GM19467 (cell line): Measurements from ENCODE around the gene TAGLN.

Experiments used
- ATAC-seq: cut with Tn5 transposase; IDR thresholded peaks from one replicate; pipeline ENCODE4 v1.9.1; 2021; ENCODE audit warnings: mild to moderate bottlenecking, moderate library complexity; ENCODE audit not compliant: unreplicated experiment

Gene TAGLN

DNA sequence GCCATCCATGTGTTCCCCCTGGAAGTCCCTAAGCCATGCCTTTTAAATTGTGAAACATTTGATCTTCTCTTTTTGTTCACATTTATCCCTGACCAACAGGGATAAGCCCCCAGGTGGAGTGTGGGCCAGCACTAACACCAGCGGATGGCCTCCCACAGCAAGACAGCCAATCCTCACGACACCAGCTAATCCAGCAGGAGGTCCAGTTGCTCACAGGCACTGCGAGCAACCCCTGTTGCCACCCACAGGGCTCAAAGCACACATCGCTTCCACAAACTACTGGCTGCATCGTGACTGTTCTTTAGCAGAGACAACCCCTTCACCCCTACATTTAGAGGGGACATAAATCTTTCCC, 30.7 kb downstream of the TAGLN start:
- no peak for ATAC-seq

DNA sequence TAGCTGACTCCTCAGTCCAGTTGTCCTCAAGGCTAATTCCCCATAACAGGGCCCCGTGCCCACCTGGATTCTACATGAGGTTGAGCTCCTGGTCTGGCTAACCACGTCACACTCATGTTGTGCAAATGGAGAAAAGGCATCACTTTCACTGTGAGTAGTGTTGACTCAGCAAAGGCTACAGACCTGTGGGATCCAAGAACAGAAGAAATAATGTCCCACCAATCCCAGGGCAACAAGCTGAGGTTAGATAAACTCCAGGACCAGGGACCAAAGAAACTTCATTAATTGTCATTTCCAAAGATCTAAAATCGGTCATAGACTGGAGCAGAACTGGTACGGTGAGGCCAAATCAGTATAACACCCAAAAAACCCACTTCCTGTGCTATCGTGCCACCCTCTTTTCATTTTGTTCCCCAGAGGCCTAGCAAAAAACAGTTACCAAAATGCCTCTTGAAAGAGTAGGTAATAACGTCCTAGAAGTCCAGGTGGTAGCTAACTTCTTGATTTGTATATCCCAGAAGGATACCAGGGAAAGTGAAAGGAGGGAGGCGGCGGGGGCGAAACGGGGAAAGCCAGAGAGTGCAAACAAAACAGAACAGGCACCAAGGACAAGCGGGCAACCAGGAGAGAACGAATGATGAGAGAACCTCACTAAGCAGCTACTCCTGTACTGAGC, 31.3 kb downstream of the TAGLN start:
- no peak for ATAC-seq

DNA sequence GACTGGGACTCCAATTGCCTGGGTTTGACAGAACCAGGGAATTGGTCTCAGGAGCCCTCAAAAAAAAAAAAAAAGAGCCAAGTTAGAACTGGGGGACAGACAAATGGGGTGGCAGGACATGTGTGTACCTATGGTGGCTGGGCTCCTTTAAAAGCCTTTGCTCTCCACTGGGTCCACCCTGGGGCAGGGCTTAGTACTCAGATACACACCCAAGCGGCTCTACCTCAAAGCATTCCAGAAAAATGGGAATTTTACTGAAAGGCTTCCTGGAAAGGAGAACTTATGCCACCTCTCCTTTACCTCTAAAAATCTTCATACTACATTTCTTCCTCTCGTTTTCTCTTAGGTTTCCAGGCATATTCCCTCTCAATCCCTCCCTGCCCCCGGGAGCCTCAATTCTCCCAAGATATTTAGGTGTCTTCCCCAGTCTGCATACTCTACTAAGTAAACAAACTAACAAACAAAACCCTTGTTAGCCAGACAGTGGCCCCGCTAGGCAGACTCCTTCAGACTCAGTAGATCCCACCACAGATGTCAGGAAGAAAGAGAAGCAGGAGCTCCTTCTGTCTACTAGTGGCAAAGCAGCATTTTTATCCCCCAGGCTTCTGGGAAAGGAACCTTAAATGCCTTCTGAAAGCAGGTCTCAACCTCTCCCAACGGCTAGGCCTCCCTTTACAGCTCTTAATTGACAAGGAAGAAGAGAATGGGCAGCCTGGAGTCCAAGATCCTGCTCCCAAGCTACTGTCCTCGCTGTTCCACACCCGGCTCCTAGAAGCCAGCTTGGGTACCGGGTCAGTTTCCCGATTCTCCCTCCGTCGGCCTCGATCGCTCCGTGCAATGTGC, 32.0 kb downstream of the TAGLN start:
- no peak for ATAC-seq

DNA sequence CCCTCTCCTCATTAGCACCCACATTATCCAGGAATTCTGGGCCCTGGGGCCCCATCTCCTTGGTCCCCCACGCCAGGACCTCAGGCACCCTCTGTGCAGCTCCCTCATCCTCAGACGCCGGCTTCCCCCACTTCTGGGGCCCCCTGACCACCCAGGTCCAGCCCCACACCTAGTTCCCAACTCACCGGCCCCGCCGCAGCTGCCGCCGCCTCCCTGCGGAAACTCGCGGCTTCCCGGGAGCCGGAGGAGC, 32.6 kb downstream of the TAGLN start, which contains the start of gene PCSK7:
PCSK7 (minus strand) TSS at position 232 of the 250 bp plus-strand sequence. CDS start 2,229 bp downstream, outside the sequence.
- no peak for ATAC-seq

DNA sequence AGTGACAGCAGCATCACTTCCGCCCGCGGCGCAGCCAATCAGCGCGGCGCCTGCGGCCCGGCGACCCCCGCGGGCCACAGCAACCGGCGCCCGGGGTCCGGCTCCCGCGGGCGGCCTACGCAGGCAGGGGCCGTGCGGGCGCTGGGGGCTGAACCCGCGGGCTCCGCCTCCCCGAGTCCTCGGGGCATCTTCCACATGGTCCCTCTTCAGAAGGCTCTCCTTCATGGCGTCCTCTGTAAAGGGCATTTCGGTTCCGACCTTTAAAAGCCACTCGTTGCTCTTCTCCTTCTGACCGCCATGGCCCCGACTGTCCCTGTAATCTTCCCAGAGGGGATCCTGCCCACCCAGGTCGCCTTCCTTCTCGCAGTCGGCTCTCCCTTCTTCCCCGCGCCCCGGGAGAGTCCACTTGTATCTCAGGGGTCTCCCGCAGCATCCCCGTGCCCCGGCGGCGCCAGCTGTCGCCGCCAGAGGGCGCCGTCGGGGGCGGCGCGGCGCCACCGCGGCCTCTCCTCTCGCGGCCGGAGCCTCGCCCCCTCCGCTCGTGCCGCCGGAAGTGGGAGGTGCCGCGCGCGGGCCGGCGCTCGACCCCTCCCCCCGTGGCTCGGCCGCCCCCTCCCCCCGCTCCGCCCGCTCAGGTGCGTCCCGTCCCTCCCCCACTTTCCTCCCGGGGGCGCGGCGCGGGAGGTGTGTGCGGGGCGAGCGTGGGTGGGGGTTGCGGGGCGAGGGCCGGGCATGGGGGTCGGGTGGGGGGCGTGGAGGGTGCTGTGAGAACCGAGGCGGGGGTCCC, 33.1 kb downstream of the TAGLN start, which contains the start of gene RNF214:
RNF214 (plus strand) TSS at position 580 of the 787 bp plus-strand sequence. CDS start 1,602 bp downstream, outside the sequence.
- ATAC-seq, result peak; percentile 75

DNA sequence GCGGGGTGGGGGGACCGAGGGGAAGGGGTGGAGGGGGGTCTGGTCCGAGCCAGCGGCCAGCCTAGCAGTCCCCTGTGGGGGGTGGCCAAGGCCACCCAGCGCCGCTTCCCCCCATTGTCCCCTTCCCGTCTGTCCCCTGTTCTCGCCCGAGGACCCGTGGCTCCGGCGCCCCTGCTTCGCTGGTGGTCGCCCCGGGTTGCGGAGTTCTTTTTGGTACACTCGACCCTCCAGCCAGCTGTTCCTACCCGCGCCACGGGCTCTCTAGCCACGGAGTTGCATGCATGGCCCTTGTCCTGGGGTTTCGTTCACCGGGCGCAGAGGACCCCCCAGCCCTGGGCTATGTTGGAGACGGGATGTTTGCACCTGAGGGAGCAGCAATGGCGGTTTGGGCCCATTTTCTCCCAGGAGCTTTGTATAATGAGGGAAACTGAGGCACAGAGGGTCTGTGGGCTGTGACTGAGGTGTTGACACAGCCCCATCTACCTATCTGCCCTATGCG, 33.8 kb downstream of the TAGLN start:
- no peak for ATAC-seq

DNA sequence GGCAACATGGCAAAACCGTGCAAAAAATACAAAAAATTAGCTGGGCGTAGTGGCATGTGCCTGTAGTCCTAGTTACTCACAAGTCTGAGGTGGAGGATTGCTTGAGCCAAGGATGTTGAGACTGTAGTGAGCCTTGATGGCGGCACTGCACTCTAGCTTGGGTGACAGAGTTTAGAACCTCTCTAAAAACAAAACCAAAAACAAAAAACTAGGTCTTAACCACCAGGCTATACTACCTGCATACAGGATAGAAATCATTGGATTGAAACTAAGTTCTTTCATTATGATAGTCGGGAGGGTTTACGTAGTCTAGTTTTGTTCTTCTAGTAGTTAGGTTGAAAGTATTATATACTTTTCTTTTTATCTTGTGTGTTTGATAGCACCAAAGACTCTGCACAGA, 39.1 kb downstream of the TAGLN start:
- no peak for ATAC-seq

DNA sequence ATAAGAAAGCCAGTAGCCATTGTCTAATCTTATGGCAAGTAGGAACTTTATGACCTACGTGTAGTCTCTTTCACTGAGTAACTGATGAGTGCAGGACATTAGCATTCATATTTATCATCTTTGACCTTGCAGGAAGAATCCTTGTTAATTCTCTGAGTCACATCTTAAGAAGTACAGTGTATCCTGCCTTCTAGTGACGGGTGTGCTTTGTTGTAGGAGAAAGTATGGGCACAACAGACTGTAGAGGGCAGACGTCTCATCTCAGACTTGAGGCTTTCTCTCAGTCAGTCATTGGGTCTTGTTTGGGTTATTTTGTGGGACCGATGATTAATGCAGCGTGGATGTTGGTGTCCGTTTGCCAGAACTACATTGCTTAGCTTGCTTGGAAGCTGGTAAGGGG, 40.1 kb downstream of the TAGLN start:
- ATAC-seq, result no peak

DNA sequence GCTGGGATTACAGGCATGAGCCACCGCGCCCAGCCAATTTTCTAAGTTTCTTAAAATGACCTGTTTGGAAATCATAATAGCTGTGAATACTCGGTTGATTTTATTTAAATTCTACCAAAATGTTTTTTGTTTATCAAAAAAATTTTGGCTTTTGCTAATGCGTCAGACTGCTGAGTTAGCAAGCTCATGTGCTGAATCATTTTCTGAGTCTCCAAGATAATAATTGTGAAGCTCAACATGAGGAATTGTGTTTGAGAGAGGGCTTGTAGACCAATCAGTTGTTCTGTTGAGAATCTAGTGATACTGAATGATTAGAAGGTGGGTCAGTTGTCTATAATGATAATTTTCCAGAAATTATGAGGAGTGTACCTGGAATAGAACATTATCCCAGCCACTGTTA, 49.2 kb downstream of the TAGLN start:
- no peak for ATAC-seq

DNA sequence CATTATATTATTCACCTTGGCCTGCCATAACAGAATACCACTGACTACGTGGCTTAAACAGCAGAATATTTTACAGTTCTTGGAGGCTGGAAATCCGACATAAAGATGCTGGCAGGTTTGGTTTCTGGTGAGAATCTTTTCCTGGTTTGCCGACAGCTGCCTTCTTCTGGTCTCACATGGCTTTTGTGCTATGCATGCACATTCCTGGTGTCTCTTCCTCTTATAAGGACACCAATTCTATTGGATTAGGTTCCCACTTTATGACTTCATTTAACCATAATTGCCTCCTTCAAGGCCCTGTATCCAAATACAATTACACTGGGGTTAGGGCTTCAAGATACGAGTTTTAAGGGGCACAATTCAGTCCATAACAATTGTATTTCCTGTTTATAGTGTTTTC, 50.4 kb downstream of the TAGLN start:
- no peak for ATAC-seq

DNA sequence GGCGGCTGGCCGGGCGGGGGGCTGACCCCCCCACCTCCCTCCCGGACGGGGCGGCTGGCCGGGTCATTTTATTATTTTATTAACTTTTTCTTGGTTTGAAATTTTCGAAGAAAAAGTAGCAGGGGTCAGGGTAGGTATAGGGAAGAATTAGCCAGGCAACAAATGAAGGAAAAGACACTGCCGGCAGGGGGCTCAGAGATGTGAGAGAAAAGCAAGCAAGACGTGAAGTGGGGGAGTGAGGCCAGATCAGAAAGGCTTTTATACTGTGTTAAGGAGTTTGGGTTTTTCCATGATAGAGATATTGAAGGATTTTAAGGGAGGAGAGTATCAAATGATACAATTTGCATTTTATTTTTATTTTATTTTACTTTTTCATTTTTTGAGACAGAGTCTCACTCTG, 52.3 kb downstream of the TAGLN start:
- no peak for ATAC-seq

DNA sequence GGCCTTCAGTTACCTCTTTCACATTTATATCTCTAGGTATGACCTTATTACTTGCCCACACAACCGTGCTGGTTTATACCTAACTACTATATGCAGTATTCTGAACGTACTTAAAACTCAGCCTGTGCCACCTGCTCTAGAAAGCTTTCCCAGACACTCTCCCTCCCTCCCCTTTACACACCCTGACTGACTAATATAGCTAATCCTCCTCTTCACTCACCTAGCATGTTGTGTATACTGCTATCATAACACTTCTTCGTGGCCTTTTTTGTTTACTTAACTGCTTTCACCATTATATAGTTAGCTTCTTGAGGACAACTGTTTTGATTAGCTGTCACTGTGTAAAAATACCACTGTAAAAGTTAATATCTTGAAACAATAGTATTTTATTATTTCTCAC, 56.8 kb downstream of the TAGLN start:
- ATAC-seq, result no peak

DNA sequence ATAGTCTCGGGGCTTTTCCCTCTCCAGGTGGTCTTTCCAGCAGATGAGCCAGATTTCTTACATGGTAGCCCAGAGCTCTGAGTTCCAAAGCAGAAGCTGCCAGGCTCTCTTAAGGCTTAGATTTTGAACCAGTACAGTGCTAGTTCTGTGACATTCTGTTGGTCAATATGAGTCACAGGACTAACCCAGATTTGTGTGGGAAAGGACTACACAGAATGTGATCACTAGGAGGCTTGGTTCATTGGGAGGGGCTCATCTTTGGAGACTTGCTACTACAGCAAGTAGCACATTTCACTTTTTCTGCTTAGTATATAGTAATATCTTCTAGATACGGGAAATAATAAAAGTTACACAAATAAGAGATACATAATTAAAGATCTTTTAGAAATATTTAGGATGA, 57.4 kb downstream of the TAGLN start:
- no peak for ATAC-seq
